Astrocyte (in vitro differentiated cells and primary cell): ENCODE measurements around the gene OR7A17. TPM values are rescaled to one million over a fixed set of nuclear protein-coding genes. Genes with fewer than 3 reads are reported as not detected.

Experiments
- DNase-seq: peaks from one replicate; pipeline ENCODE4 v3.0.0-alpha.2; 2010; ENCODE audit warnings: low read depth
- FAIRE-seq: peaks from 2 replicates; lab custom pipeline; 2011; peaks lifted over from hg19 to GRCh38; lab: Jason Lieb, UNC
- H2AFZ ChIP-seq: 2 replicates; pipeline ENCODE4 v1.6.0; 2012; ENCODE audit warnings: low read depth, low read length, inconsistent platforms
- H3K27ac ChIP-seq: 2 replicates; pipeline ENCODE4 v1.5.1; 2011; ENCODE audit warnings: low read depth, low read length, inconsistent platforms
- H3K27me3 ChIP-seq: 2 replicates; pipeline ENCODE4 v1.6.0; 2011; ENCODE audit warnings: low read length, inconsistent platforms; ENCODE audit not compliant: insufficient read depth
- H3K36me3 ChIP-seq: 2 replicates; pipeline ENCODE4 v1.5.1; 2011; ENCODE audit warnings: low read length, inconsistent platforms; ENCODE audit not compliant: insufficient read depth
- H3K4me1 ChIP-seq: 2 replicates; pipeline ENCODE4 v1.5.1; 2011; ENCODE audit warnings: low read length, inconsistent platforms; ENCODE audit not compliant: insufficient read depth
- H3K4me2 ChIP-seq: 2 replicates; pipeline ENCODE4 v1.6.0; 2012; ENCODE audit warnings: low read length, inconsistent platforms
- H3K4me3 ChIP-seq: 2 replicates; pipeline ENCODE4 v1.5.1; 2011; ENCODE audit warnings: low read depth, mild to moderate bottlenecking, low read length, inconsistent platforms; ENCODE audit not compliant: insufficient read depth
- H3K79me2 ChIP-seq: 2 replicates; pipeline ENCODE4 v1.6.0; 2012; ENCODE audit warnings: mild to moderate bottlenecking, low read length, inconsistent platforms; ENCODE audit not compliant: insufficient read depth
- H3K9ac ChIP-seq: 2 replicates; pipeline ENCODE4 v1.6.0; 2012; ENCODE audit warnings: mild to moderate bottlenecking, low read length, inconsistent platforms
- H3K9me3 ChIP-seq: 2 replicates; pipeline ENCODE4 v1.5.1; 2012; ENCODE audit warnings: low read depth, mild to moderate bottlenecking, low read length, inconsistent platforms; ENCODE audit not compliant: insufficient read depth
- H4K20me1 ChIP-seq: 2 replicates; pipeline ENCODE4 v1.6.0; 2012; ENCODE audit warnings: low read length, inconsistent platforms; ENCODE audit not compliant: insufficient read depth
- H3K27ac Mint-ChIP-seq: one replicate; pipeline ENCODE4 v1.8.0; 2021; ENCODE audit warnings: mild to moderate bottlenecking, mixed read lengths; ENCODE audit not compliant: unreplicated experiment
- H3K27me3 Mint-ChIP-seq: one replicate; pipeline ENCODE4 v1.8.0; 2021; ENCODE audit warnings: low read depth, mixed read lengths; ENCODE audit not compliant: unreplicated experiment
- H3K36me3 Mint-ChIP-seq: one replicate; pipeline ENCODE4 v1.8.0; 2021; ENCODE audit warnings: low read depth, mixed read lengths; ENCODE audit not compliant: unreplicated experiment
- H3K4me1 Mint-ChIP-seq: one replicate; pipeline ENCODE4 v1.8.0; 2021; ENCODE audit warnings: low read depth, mixed read lengths; ENCODE audit not compliant: unreplicated experiment
- H3K4me3 Mint-ChIP-seq: one replicate; pipeline ENCODE4 v1.8.0; 2021; ENCODE audit warnings: mild to moderate bottlenecking, moderate library complexity, mixed read lengths; ENCODE audit not compliant: unreplicated experiment
- H3K9me3 Mint-ChIP-seq: one replicate; pipeline ENCODE4 v1.8.0; 2021; ENCODE audit warnings: mild to moderate bottlenecking, mixed read lengths; ENCODE audit not compliant: unreplicated experiment
- EZH2 ChIP-seq: IDR thresholded peaks from 2 replicates; pipeline ENCODE4 v1.6.1; 2012; ENCODE audit warnings: mild to moderate bottlenecking, low read length, inconsistent platforms; ENCODE audit not compliant: insufficient read depth
- total RNA-seq: library from RNA; stranded (reverse); gene quantifications from 2 replicates; pipeline ENCODE4 v1.2.1, GENCODE V29; 2021
- TF ChIP-seq, protein P1 (sequence below): IDR thresholded peaks from 2 replicates; pipeline ENCODE4 v1.5.1; 2011; ENCODE audit warnings: low read depth, mild to moderate bottlenecking, inconsistent platforms, low read length, moderate library complexity; ENCODE audit not compliant: insufficient read depth

Gene OR7A17
- total RNA-seq, 1 donor from 2014 or later, result not detected

DNA sequence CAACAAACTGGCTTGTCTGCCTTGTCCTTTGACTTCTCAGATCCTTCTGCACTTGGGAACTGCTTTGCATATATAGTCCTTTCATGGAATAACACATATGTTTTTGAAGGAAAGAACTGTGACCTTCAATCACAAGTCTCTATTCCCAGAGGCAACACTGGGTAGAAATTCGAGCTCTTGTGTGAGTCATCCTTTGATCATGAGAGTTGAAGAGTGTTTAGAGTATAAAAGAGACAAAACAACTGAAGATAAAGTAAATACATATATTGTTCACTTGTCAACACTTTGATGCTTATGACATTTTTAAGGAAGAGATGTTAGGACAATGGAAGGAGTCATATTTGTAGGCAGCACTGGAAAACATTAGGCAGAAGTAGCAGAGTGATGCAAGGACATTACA, 45.7 kb downstream of the OR7A17 start:
- peaks cover 2% of the 10 kb centered on the region for H3K27me3 Mint-ChIP-seq
- no peak overlapping the region for H3K27ac ChIP-seq
- no peaks in the 10 kb centered on the region for H3K4me1 Mint-ChIP-seq
- H4K20me1 ChIP-seq, result no peaks in the 10 kb centered on the region
- FAIRE-seq, result no peak
- H3K9me3 ChIP-seq, result peaks cover 3% of the 10 kb centered on the region
- H3K4me3 Mint-ChIP-seq, result no peak overlapping the region
- no peaks in the 10 kb centered on the region for H3K36me3 ChIP-seq
- no peaks in the 10 kb centered on the region for H3K4me1 ChIP-seq
- H3K79me2 ChIP-seq, result no peaks in the 10 kb centered on the region
- peaks cover 3% of the 10 kb centered on the region for H3K9me3 Mint-ChIP-seq
- no peak for DNase-seq
- H3K36me3 Mint-ChIP-seq, result no peaks in the 10 kb centered on the region
- H3K27me3 ChIP-seq, result no peaks in the 10 kb centered on the region
- no peak overlapping the region for H2AFZ ChIP-seq
- no peak for TF ChIP-seq EZH2
- TF ChIP-seq, protein P1, sequence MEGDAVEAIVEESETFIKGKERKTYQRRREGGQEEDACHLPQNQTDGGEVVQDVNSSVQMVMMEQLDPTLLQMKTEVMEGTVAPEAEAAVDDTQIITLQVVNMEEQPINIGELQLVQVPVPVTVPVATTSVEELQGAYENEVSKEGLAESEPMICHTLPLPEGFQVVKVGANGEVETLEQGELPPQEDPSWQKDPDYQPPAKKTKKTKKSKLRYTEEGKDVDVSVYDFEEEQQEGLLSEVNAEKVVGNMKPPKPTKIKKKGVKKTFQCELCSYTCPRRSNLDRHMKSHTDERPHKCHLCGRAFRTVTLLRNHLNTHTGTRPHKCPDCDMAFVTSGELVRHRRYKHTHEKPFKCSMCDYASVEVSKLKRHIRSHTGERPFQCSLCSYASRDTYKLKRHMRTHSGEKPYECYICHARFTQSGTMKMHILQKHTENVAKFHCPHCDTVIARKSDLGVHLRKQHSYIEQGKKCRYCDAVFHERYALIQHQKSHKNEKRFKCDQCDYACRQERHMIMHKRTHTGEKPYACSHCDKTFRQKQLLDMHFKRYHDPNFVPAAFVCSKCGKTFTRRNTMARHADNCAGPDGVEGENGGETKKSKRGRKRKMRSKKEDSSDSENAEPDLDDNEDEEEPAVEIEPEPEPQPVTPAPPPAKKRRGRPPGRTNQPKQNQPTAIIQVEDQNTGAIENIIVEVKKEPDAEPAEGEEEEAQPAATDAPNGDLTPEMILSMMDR, result no peak
- no peak overlapping the region for H3K27ac Mint-ChIP-seq
- no peak overlapping the region for H3K9ac ChIP-seq
- H3K4me2 ChIP-seq, result no peak overlapping the region
- no peak overlapping the region for H3K4me3 ChIP-seq

DNA sequence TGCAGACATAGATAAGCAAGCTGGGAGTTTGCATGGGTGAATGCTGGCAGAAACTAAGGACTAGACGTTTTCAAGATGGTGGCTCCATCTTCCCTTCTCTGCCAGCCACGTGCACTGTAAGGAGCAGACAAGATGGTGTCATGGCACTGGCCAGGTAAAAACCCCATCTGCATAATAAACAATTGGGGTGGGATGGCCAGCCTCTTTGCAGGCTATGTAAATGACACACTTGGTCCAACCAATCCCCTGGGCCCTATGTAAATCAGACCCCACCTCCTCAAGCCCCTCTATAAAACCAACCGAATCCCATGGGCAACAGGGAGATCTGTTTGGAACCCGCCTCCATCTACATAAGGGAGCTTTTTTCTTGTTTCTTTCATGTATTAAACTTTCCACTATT, 48.5 kb downstream of the OR7A17 start:
- DNase-seq (no peak), FAIRE-seq (no peak)
- Mint-ChIP-seq H3K4me3 (no peak overlapping the region), H3K27ac (no peak overlapping the region), H3K9me3 (peaks cover 3% of the 10 kb centered on the region), H3K4me1 (no peaks in the 10 kb centered on the region), H3K36me3 (no peaks in the 10 kb centered on the region), H3K27me3 (peaks cover 2% of the 10 kb centered on the region)
- Histone ChIP-seq H3K36me3 (no peaks in the 10 kb centered on the region), H3K27ac (no peak overlapping the region), H4K20me1 (no peaks in the 10 kb centered on the region), H3K4me2 (no peak overlapping the region), H3K4me1 (no peaks in the 10 kb centered on the region), H3K27me3 (no peaks in the 10 kb centered on the region), H3K9me3 (peaks cover 3% of the 10 kb centered on the region), H3K79me2 (no peaks in the 10 kb centered on the region), H2AFZ (no peak overlapping the region), H3K9ac (no peak overlapping the region), H3K4me3 (no peak overlapping the region)
- TF ChIP-seq, protein P1, result no peak

DNA sequence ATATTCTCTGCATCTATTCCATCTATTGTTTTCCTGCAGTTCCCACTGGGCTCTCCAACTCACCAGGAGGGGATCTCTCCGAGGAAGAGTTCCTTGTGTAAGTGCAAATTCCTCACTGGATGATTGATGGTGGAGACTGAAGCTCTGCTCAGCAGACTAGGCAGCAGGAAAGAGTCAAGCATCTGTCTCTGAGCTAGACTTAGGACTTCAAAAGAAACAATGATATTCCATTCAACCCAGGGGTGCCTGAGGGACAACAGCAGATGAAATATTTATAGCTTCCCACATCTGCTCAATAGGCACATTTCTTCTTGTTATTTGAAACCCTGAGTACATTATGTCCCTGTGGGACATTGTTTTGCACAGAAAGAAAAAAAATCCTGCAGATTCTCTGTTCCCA, 50.9 kb downstream of the OR7A17 start, which contains the start of the genes OR7A5 and OR7C1:
TSS of gene OR7A5 (minus strand) at position 175 of the 400 bp plus-strand sequence. CDS start 6,944 bp downstream, outside the sequence.
TSS of gene OR7C1 (minus strand) at position 175 of the 400 bp plus-strand sequence. CDS start 35,049 bp downstream, outside the sequence.
- no peak within 1 kb of the TSS for H3K27ac Mint-ChIP-seq

More for the DNA sequence above, 50.9 kb downstream of the OR7A17 start, which contains the start of the genes OR7A5 and OR7C1:
- Histone ChIP-seq H3K9me3 (peaks cover 3% of the 10 kb centered on the region), H2AFZ (no peak within 1 kb of the TSS), H3K36me3 (no peaks in the 10 kb centered on the region), H3K27ac (no peak within 1 kb of the TSS), H4K20me1 (no peaks in the 10 kb centered on the region), H3K4me3 (no peak within 1 kb of the TSS), H3K9ac (no peak within 1 kb of the TSS), H3K4me2 (no peak within 1 kb of the TSS), H3K4me1 (no peaks in the 10 kb centered on the region), H3K79me2 (no peaks in the 10 kb centered on the region), H3K27me3 (no peaks in the 10 kb centered on the region)
- FAIRE-seq (no peak), DNase-seq (no peak)
- Mint-ChIP-seq H3K4me3 (no peak within 1 kb of the TSS), H3K4me1 (no peaks in the 10 kb centered on the region), H3K9me3 (no peaks in the 10 kb centered on the region), H3K27me3 (no peaks in the 10 kb centered on the region), H3K36me3 (no peaks in the 10 kb centered on the region)
- TF ChIP-seq, protein P1, result no peak
- no peak for TF ChIP-seq EZH2
